H1 (cell line): ENCODE data around the gene SORBS1. TPM values are rescaled to one million over a fixed set of nuclear protein-coding genes. Genes with fewer than 3 reads are reported as not detected.
A peak's percentile ranks its signal among the peaks of the same experiment; 100 is the strongest.

Experiments
- CTCF ChIA-PET: fragments of 300-600 bp; sonication (Branson Sonifier 250); formaldehyde crosslinking; loops from one replicate; lab custom pipeline; 2021; ENCODE audit not compliant: partially characterized antibody; lab: Charles Lee
- POLR2A ChIA-PET: fragments of 300-600 bp; sonication (Branson Sonifier 250); formaldehyde crosslinking; loops from one replicate; lab custom pipeline; 2021; ENCODE audit warnings: inconsistent platforms; ENCODE audit not compliant: partially characterized antibody; lab: Charles Lee
- DNase-seq, 2 experiments: peaks; one replicate each; pipeline versions ENCODE4 v3.0.0 to v3.0.0-alpha.2; 2010 to 2022; ENCODE audit warnings: low spot score in 2 of 2, low read depth in 1 of 2, mixed read lengths in 1 of 2
- FAIRE-seq: peaks from 2 replicates; lab custom pipeline; 2011; peaks lifted over from hg19 to GRCh38; lab: Jason Lieb, UNC
- H2AFZ ChIP-seq: 2 replicates; pipeline ENCODE4 v1.8.1; 2012; ENCODE audit warnings: low read length, inconsistent platforms
- H2AK5ac ChIP-seq: 2 replicates; pipeline ENCODE4 v1.6.1; 2013; ENCODE audit warnings: low read depth, low read length
- H2BK120ac ChIP-seq: replicated peaks from 2 replicates; pipeline ENCODE3; 2013; ENCODE audit warnings: low read depth, low read length, inconsistent platforms
- H2BK12ac ChIP-seq: 2 replicates; pipeline ENCODE4 v1.6.1; 2013; ENCODE audit warnings: low read depth, low read length
- H2BK15ac ChIP-seq: 2 replicates; pipeline ENCODE4 v1.6.1; 2013; ENCODE audit warnings: low read length
- H2BK20ac ChIP-seq: 2 replicates; pipeline ENCODE4 v1.6.1; 2013; ENCODE audit warnings: low read length
- H2BK5ac ChIP-seq: 2 replicates; pipeline ENCODE4 v1.6.1; 2013; ENCODE audit warnings: low read depth, low read length
- H3K14ac ChIP-seq: 2 replicates; pipeline ENCODE4 v1.6.1; 2013; ENCODE audit warnings: inconsistent platforms; ENCODE audit not compliant: insufficient read length
- H3K18ac ChIP-seq: 2 replicates; pipeline ENCODE4 v1.6.1; 2013; ENCODE audit warnings: low read length; ENCODE audit errors: extremely low read depth
- H3K23ac ChIP-seq: 2 replicates; pipeline ENCODE4 v1.6.1; 2013; ENCODE audit warnings: inconsistent platforms; ENCODE audit not compliant: insufficient read length
- H3K23me2 ChIP-seq: 2 replicates; pipeline ENCODE4 v1.6.1; 2013; ENCODE audit warnings: low read depth, low read length
- H3K27ac ChIP-seq: 2 replicates; pipeline ENCODE4 v1.6.1; 2011; ENCODE audit warnings: low read depth, low read length, inconsistent platforms
- H3K27me3 ChIP-seq, 4 experiments: replicated peaks in 1 of 4; 1 replicate in 1 of 4; 2 replicates in 3 of 4; pipeline versions ENCODE4 v1.6.1 to v1.8.1; 2011 to 2013; ENCODE audit warnings: low read length in 3 of 4, mild to moderate bottlenecking in 3 of 4, inconsistent platforms in 2 of 4, mixed read lengths in 2 of 4, moderate library complexity in 1 of 4; ENCODE audit not compliant: control insufficient read depth in 3 of 4, insufficient read depth in 3 of 4; ENCODE audit errors: extremely low read depth in 1 of 4
- H3K36me3 ChIP-seq, 4 experiments: 2 replicates each; pipeline versions ENCODE4 v1.6.1 to v1.8.1; 2011 to 2013; ENCODE audit warnings: mild to moderate bottlenecking in 4 of 4, low read length in 3 of 4, moderate library complexity in 2 of 4, control low read depth in 1 of 4, inconsistent platforms in 1 of 4; ENCODE audit not compliant: insufficient read depth in 4 of 4, control insufficient read depth in 2 of 4
- H3K4ac ChIP-seq: replicated peaks from 2 replicates; pipeline ENCODE3; 2013; ENCODE audit warnings: low read length, low read depth, mixed read lengths, inconsistent platforms; ENCODE audit not compliant: insufficient read length
- H3K4me1 ChIP-seq, 4 experiments: replicated peaks in 1 of 4; 1 replicate in 1 of 4; 2 replicates in 3 of 4; pipeline versions ENCODE4 v1.6.1 to v1.8.1; 2011 to 2013; ENCODE audit warnings: low read length in 3 of 4, inconsistent platforms in 2 of 4, mixed read lengths in 1 of 4; ENCODE audit not compliant: insufficient read depth in 4 of 4, control insufficient read depth in 3 of 4
- H3K4me2 ChIP-seq, 2 experiments: 2 replicates each; pipeline versions ENCODE4 v1.6.1 to v1.8.1; 2011 to 2013; ENCODE audit warnings: low read depth in 2 of 2, low read length in 2 of 2, control low read depth in 1 of 2, inconsistent platforms in 1 of 2, mild to moderate bottlenecking in 1 of 2; ENCODE audit not compliant: insufficient read depth in 1 of 2
- H3K4me3 ChIP-seq, 4 experiments: fragments of 200-600, 300-600 bp in 1 of 4; sonication (generic), shearing (Covaris generic), sonication (Bioruptor Twin) in 1 of 4; 2 replicates each; pipeline versions ENCODE4 v1.5.1 to v1.8.1; 2011 to 2016; ENCODE audit warnings: low read length in 4 of 4, low read depth in 3 of 4, control low read depth in 2 of 4, inconsistent platforms in 2 of 4, mild to moderate bottlenecking in 2 of 4, mixed read lengths in 1 of 4, moderate library complexity in 1 of 4; ENCODE audit not compliant: insufficient read depth in 2 of 4; ENCODE audit errors: extremely low read depth in 1 of 4
- H3K56ac ChIP-seq: replicated peaks from 2 replicates; pipeline ENCODE3; 2013; ENCODE audit warnings: low read depth, mild to moderate bottlenecking, mixed read lengths, low read length, inconsistent platforms; ENCODE audit not compliant: insufficient read length
- H3K79me1 ChIP-seq: 2 replicates; pipeline ENCODE4 v1.6.1; 2013; ENCODE audit warnings: low read depth, low read length, control low read depth
- H3K79me2 ChIP-seq, 2 experiments: 2 replicates each; pipeline versions ENCODE4 v1.6.1 to v1.8.1; 2012 to 2013; ENCODE audit warnings: low read length in 2 of 2, mild to moderate bottlenecking in 2 of 2, inconsistent platforms in 1 of 2; ENCODE audit not compliant: insufficient read depth in 2 of 2, control insufficient read depth in 1 of 2
- H3K9ac ChIP-seq, 4 experiments: replicated peaks in 1 of 4; 1 replicate in 1 of 4; 2 replicates in 3 of 4; pipeline versions ENCODE4 v1.6.1 to v1.8.1; 2011 to 2013; ENCODE audit warnings: low read depth in 3 of 4, low read length in 3 of 4, control low read depth in 2 of 4, mild to moderate bottlenecking in 2 of 4, moderate library complexity in 2 of 4, inconsistent platforms in 1 of 4; ENCODE audit errors: extremely low read depth in 1 of 4
- H3K9me3 ChIP-seq, 2 experiments: 2 replicates each; pipeline versions ENCODE4 v1.6.1 to v1.8.1; 2012 to 2013; ENCODE audit warnings: mild to moderate bottlenecking in 2 of 2, moderate library complexity in 2 of 2, control low read depth in 1 of 2, inconsistent platforms in 1 of 2, low read depth in 1 of 2, low read length in 1 of 2, mixed read lengths in 1 of 2; ENCODE audit not compliant: insufficient read depth in 2 of 2
- H4K20me1 ChIP-seq, 2 experiments: replicated peaks in 1 of 2; 2 replicates each; pipeline versions ENCODE3 to v1.8.1; 2011 to 2013; ENCODE audit warnings: inconsistent platforms in 2 of 2, low read length in 2 of 2, mild to moderate bottlenecking in 1 of 2; ENCODE audit not compliant: insufficient read depth in 2 of 2, control insufficient read depth in 1 of 2
- H4K5ac ChIP-seq: 2 replicates; pipeline ENCODE4 v1.6.1; 2013; ENCODE audit warnings: low read length, low read depth, mixed read lengths, inconsistent platforms; ENCODE audit not compliant: insufficient read length
- H4K8ac ChIP-seq: 2 replicates; pipeline ENCODE4 v1.8.0; 2013; ENCODE audit warnings: mild to moderate bottlenecking, moderate library complexity, low read length, inconsistent platforms; ENCODE audit not compliant: insufficient read depth; ENCODE audit errors: extremely low read depth
- H4K91ac ChIP-seq: replicated peaks from 2 replicates; pipeline ENCODE3; 2013; ENCODE audit warnings: low read length, mixed read lengths, inconsistent platforms; ENCODE audit not compliant: insufficient read length
- EP300 ChIP-seq, 2 experiments: IDR thresholded peaks; 1 replicate in 1 of 2; 2 replicates in 1 of 2; pipeline ENCODE4 v1.6.1; 2011 to 2012; ENCODE audit warnings: low read depth in 2 of 2, low read length in 2 of 2, mild to moderate bottlenecking in 2 of 2, borderline replicate concordance in 1 of 2, inconsistent platforms in 1 of 2, moderate library complexity in 1 of 2
- SP4 ChIP-seq: IDR thresholded peaks from 2 replicates; pipeline ENCODE4 v1.6.1; 2012; ENCODE audit warnings: low read length, inconsistent platforms
- TBP ChIP-seq: IDR thresholded peaks from 2 replicates; pipeline ENCODE4 v1.6.1; 2011; ENCODE audit warnings: low read depth, low read length, improper control_type of control experiment
- WGBS, 2 experiments: shearing (Covaris generic) in 1 of 2; methylation state at CpG; one replicate each; pipeline versions ENCODE4 v1.1.6 to v1.1.7; 2013 to 2015; ENCODE audit warnings: low lambda C conversion rate in 2 of 2, mixed read lengths in 2 of 2, inconsistent platforms in 1 of 2, low coverage in 1 of 2, missing lambda C conversion rate in 1 of 2; ENCODE audit not compliant: insufficient replicate concordance in 2 of 2, insufficient coverage in 1 of 2, insufficient read length in 1 of 2; ENCODE audit errors: extremely low coverage in 1 of 2, missing lambda C conversion rate in 1 of 2; 5-methylcytosine and 5-hydroxymethylcytosine counted together
- polyA plus RNA-seq, 7 experiments: library from polyadenylated mRNA; depleted of rRNA in 3 of 7; stranded (reverse) in 5 of 7; unstranded in 2 of 7; fragments of >200 nt in 5 of 7; fragments of 200-250 nt in 2 of 7; gene quantifications; 1 replicate in 5 of 7; 2 replicates in 1 of 7; 4 replicates in 1 of 7; pipeline versions ENCODE4 v1.2.1 to v1.2.3, GENCODE V29; 2011 to 2013; ENCODE audit warnings: missing spikeins in 2 of 7, mixed read lengths in 2 of 7
- total RNA-seq: library from RNA; stranded (reverse); fragmentation: NEBNext Ultra II Directional; extraction: Animal tissue kit (Norgen Biotek cat#: 25700); gene quantifications from 2 replicates; pipeline ENCODE4 v1.2.1, GENCODE V29; 2021

The SORBS1 gene
- total and polyA plus RNA-seq, 2 of the 8 experiments (the other 6 are each of a cell fraction or from before 2014, with no cell fraction given), result 16.0 to 35.0 TPM

DNA sequence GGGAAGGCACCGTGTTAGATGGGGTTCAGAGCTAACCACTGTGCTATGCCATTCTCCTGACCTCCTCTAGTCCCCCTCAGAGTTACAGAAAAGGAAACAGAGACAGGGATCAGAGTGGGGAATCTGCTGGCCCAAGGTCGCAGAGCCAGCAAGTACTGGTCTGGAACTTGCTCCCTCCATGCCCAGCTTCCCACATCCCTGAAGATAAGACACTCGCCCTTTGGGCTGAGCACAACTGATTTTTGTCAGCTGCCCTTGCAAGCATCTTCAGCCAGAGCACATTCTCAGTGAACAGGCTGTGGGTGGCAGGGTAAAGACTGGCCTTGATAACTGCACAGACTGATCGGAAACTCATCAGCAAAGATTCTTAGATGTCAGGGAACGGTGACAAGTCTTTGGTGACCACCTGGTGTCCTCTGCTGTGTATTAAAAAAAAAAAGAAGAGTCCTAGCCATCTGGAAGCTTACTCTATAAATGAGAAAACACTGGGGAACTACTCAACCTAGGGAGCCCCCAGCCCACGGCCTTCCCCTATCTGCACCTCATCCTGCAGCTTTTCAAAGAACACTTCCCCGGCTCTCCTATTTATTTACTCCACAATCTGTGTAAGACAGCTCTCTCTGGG lies 1.3 kb upstream of the SORBS1 start:
- H3K4ac ChIP-seq, result no peak overlapping the region
- no peak overlapping the region for H3K14ac ChIP-seq
- peaks cover 14% of the 10 kb centered on the region for H3K23me2 ChIP-seq
- peak overlapping the region; percentile 6; the same call in 1 of the 2 replicates for H2BK12ac ChIP-seq
- no peak overlapping the region for H4K91ac ChIP-seq
- no peak overlapping the region for H2AFZ ChIP-seq
- no peak overlapping the region for H3K23ac ChIP-seq
- no peak overlapping the region for H3K9ac ChIP-seq
- H3K56ac ChIP-seq, result no peak overlapping the region
- H3K4me3 ChIP-seq, result no peak overlapping the region
- DNase-seq, result no peak
- peaks cover 7 to 9% of the 10 kb centered on the region in 2 experiments for H4K20me1 ChIP-seq
- H3K27me3 ChIP-seq, result no peaks in the 10 kb centered on the region; a peak in 3 of 7 replicates
- 0 out of 2 replicates have a peak overlapping the region, but pooled peaks have one; percentile 54 for H2BK15ac ChIP-seq
- H2BK20ac ChIP-seq, result no peak overlapping the region
- H2BK120ac ChIP-seq, result no peak overlapping the region
- CTCF ChIA-PET, result interaction anchor here (0.7 to 1.9 kb wide), 6 partner anchors 10 to 223 kb away, joined by 3 to 11 read pairs (median 3); no protein-coding TSS in a partner anchor
- no peaks in the 10 kb centered on the region for H3K9me3 ChIP-seq
- H4K8ac ChIP-seq, result no peak overlapping the region
- H3K4me2 ChIP-seq, result no peak overlapping the region
- TF ChIP-seq TBP, result no peak
- TF ChIP-seq EP300 (IDR thresholded peaks at IDR 0.05; ENCODE audit: borderline replicate concordance in 1 of 2, low read depth in 2 of 2, low read length in 2 of 2), result no peak
- TF ChIP-seq SP4, result no peak
- H3K18ac ChIP-seq, result no peak overlapping the region
- no peak overlapping the region for H2AK5ac ChIP-seq
- FAIRE-seq, result no peak
- POLR2A ChIA-PET, result interaction anchor here (1.5 kb wide), 1 partner anchor 27 kb away, joined by 4 read pairs; no protein-coding TSS in a partner anchor
- H4K5ac ChIP-seq, result no peak overlapping the region
- H3K4me1 ChIP-seq, result peaks cover 4 to 25% (median 14%) of the 10 kb centered on the region in 4 experiments; a peak in 6 of 7 replicates
- no peak overlapping the region for H2BK5ac ChIP-seq
- H3K79me1 ChIP-seq, result peaks cover 4% of the 10 kb centered on the region; the same call in 1 of the 2 replicates
- 90% methylated on average over 7 of the region's 7 CpGs; no CpG with 5 or more reads in 1 of the 2 experiments for WGBS, 2 experiments
- H3K36me3 ChIP-seq, result no peaks in the 10 kb centered on the region
- no peak overlapping the region for H3K27ac ChIP-seq
- peaks cover 0 to 22% of the 10 kb centered on the region in 2 experiments; a peak in 2 of 4 replicates for H3K79me2 ChIP-seq
